Measurements from ENCODE around the gene EFCAB11. TPM values are rescaled to one million over a fixed set of nuclear protein-coding genes. Genes with fewer than 3 reads are reported as not detected.

The EFCAB11 gene
- total and polyA plus RNA-seq, 2 donors (not counting 1 experiment from before 2014, with no cell fraction given) = 2.6 to 4.0 TPM

DNA sequence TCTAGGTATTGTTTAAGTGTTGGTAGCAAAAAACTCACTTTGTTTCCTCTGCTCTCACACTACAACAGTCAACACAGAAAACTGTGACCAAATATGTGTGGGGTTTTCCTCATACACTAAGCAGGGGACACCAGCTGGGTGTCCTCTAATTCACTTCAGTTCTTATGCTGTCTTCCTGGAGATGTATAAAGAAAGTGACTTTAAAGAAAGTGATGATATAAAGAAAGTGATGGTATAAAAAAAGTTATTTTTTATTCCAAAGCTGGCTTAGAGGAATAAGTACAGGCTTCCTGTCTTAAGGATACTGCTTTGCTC is 32.6 kb upstream of the EFCAB11 start:
- Histone ChIP-seq H3K4me1 (ENCODE audit: control insufficient read depth, extremely low read depth, insufficient read depth, low read length) (no peaks in the 10 kb centered on the region), H3K27me3 (ENCODE audit: control insufficient read depth, insufficient read depth, low read length) (no peaks in the 10 kb centered on the region), H4K20me1 (ENCODE audit: control insufficient read depth, extremely low read depth, insufficient read depth, low read length) (no peaks in the 10 kb centered on the region), H3K79me2 (ENCODE audit: control insufficient read depth, insufficient read depth, low read length) (no peaks in the 10 kb centered on the region), H3K4me2 (ENCODE audit: extremely low read depth, insufficient read depth, low read length) (no peak overlapping the region), H3K27ac (ENCODE audit: insufficient read depth, low read length) (no peak overlapping the region), H3K36me3 (ENCODE audit: control insufficient read depth, insufficient read depth, low read length) (no peaks in the 10 kb centered on the region), H3K4me3 (replicated peaks in 1 of 4; ENCODE audit: control extremely low read depth in 1 of 4, insufficient read depth in 1 of 4, low read depth in 3 of 4, low read length in 4 of 4) (no peak overlapping the region), H2AFZ (ENCODE audit: low read length) (no peak overlapping the region), H3K9ac (ENCODE audit: insufficient read depth, low read length) (no peak overlapping the region), H3K9me3 (ENCODE audit: control insufficient read depth, insufficient read depth, low read depth, low read length) (no peaks in the 10 kb centered on the region)
- TF ChIP-seq EZH2 (IDR thresholded peaks at IDR 0.05; ENCODE audit: low read length, missing control alignments) = no peak
- TF ChIP-seq, protein P1, sequence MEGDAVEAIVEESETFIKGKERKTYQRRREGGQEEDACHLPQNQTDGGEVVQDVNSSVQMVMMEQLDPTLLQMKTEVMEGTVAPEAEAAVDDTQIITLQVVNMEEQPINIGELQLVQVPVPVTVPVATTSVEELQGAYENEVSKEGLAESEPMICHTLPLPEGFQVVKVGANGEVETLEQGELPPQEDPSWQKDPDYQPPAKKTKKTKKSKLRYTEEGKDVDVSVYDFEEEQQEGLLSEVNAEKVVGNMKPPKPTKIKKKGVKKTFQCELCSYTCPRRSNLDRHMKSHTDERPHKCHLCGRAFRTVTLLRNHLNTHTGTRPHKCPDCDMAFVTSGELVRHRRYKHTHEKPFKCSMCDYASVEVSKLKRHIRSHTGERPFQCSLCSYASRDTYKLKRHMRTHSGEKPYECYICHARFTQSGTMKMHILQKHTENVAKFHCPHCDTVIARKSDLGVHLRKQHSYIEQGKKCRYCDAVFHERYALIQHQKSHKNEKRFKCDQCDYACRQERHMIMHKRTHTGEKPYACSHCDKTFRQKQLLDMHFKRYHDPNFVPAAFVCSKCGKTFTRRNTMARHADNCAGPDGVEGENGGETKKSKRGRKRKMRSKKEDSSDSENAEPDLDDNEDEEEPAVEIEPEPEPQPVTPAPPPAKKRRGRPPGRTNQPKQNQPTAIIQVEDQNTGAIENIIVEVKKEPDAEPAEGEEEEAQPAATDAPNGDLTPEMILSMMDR (conservative IDR thresholded peaks at IDR 0.05 in 1 of 2, IDR thresholded peaks at IDR 0.05 in 1 of 2; ENCODE audit: low read depth in 1 of 2, low read length in 2 of 2) = no peak
- no peak for DNase-seq (ENCODE audit: low read depth in 2 of 2)

DNA sequence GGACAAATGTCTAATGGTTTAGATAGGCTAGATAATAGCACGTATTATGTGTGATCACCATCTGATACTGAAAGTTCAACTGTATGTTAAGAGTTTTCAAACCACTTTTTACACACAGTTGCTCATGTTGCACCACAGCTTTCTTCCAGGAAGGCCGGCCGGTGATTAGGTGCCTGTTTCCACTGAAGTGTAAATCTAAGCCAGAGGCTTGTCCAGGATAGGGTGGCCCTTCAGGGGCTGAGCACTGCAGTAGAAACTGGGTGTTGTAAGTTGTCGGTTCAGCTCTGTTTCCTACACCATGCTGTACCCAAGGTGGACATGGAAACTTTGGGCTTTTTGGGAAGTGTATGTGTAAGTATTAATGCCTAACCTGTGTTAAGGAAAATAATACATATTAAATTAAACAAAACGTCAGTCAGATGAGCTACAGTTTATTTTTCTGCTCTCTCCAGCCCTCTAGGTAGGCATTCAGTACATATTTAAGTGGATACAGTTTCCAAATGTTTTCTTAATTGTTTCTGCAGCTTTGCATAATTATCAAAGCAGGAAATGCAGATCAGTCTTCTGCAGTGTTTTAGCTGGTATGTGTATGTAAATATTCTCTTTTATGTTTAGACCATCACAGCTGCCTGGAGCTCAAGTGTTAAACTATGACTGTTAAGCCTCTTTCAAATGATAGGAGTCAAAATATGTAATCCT is 32.1 kb upstream of the EFCAB11 start:
- Histone ChIP-seq H3K36me3 (ENCODE audit: control insufficient read depth, insufficient read depth, low read length) (no peaks in the 10 kb centered on the region), H3K27ac (ENCODE audit: insufficient read depth, low read length) (no peak overlapping the region), H2AFZ (ENCODE audit: low read length) (no peak overlapping the region), H3K27me3 (ENCODE audit: control insufficient read depth, insufficient read depth, low read length) (no peaks in the 10 kb centered on the region), H3K4me2 (ENCODE audit: extremely low read depth, insufficient read depth, low read length) (no peak overlapping the region), H3K79me2 (ENCODE audit: control insufficient read depth, insufficient read depth, low read length) (no peaks in the 10 kb centered on the region), H4K20me1 (ENCODE audit: control insufficient read depth, extremely low read depth, insufficient read depth, low read length) (no peaks in the 10 kb centered on the region), H3K4me3 (replicated peaks in 1 of 4; ENCODE audit: control extremely low read depth in 1 of 4, insufficient read depth in 1 of 4, low read depth in 3 of 4, low read length in 4 of 4) (no peak overlapping the region), H3K9ac (ENCODE audit: insufficient read depth, low read length) (no peak overlapping the region), H3K9me3 (ENCODE audit: control insufficient read depth, insufficient read depth, low read depth, low read length) (no peaks in the 10 kb centered on the region), H3K4me1 (ENCODE audit: control insufficient read depth, extremely low read depth, insufficient read depth, low read length) (no peaks in the 10 kb centered on the region)
- no peak for DNase-seq (ENCODE audit: low read depth in 2 of 2)
- TF ChIP-seq EZH2 (IDR thresholded peaks at IDR 0.05; ENCODE audit: low read length, missing control alignments) = no peak
- TF ChIP-seq, protein P1 (conservative IDR thresholded peaks at IDR 0.05 in 1 of 2, IDR thresholded peaks at IDR 0.05 in 1 of 2; ENCODE audit: low read depth in 1 of 2, low read length in 2 of 2) = no peak

DNA sequence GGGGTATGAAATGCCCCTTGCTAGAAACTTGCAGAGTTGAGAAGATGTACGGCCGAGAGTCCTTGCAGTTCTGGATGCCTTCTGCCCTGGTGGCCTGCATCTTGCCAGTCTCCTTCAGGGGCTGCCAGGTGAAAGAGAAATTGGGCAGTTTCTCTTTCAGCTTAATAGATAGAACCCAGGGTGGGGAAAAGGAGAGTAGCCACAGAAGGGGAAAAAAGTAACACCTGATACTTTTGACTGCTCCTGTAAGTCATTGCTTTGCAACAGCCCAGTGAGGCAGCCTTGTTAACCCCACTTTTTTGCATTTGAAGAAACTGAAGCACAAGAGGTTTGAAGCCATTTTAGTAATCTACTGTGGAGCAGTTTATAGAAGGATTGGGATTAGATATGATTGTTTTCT is 28.8 kb upstream of the EFCAB11 start:
- Histone ChIP-seq H3K4me2 (ENCODE audit: extremely low read depth, insufficient read depth, low read length) (no peak overlapping the region), H3K4me1 (ENCODE audit: control insufficient read depth, extremely low read depth, insufficient read depth, low read length) (no peaks in the 10 kb centered on the region), H3K9ac (ENCODE audit: insufficient read depth, low read length) (no peak overlapping the region), H3K9me3 (ENCODE audit: control insufficient read depth, insufficient read depth, low read depth, low read length) (no peaks in the 10 kb centered on the region), H3K27me3 (ENCODE audit: control insufficient read depth, insufficient read depth, low read length) (no peaks in the 10 kb centered on the region), H3K27ac (ENCODE audit: insufficient read depth, low read length) (no peak overlapping the region), H3K36me3 (ENCODE audit: control insufficient read depth, insufficient read depth, low read length) (peaks cover 2% of the 10 kb centered on the region), H3K79me2 (ENCODE audit: control insufficient read depth, insufficient read depth, low read length) (no peaks in the 10 kb centered on the region), H4K20me1 (ENCODE audit: control insufficient read depth, extremely low read depth, insufficient read depth, low read length) (no peaks in the 10 kb centered on the region), H3K4me3 (replicated peaks in 1 of 4; ENCODE audit: control extremely low read depth in 1 of 4, insufficient read depth in 1 of 4, low read depth in 3 of 4, low read length in 4 of 4) (no peak overlapping the region), H2AFZ (ENCODE audit: low read length) (no peak overlapping the region)
- TF ChIP-seq, protein P1 (conservative IDR thresholded peaks at IDR 0.05 in 1 of 2, IDR thresholded peaks at IDR 0.05 in 1 of 2; ENCODE audit: low read depth in 1 of 2, low read length in 2 of 2) = no peak
- no peak for TF ChIP-seq EZH2 (IDR thresholded peaks at IDR 0.05; ENCODE audit: low read length, missing control alignments)
- no peak for DNase-seq (ENCODE audit: low read depth in 2 of 2)

Data from fibroblast of lung (primary cell).